HG03469 (cell line): ENCODE data around the gene OR2M2.

Experiments used
- ATAC-seq: cut with Tn5 transposase; IDR thresholded peaks from one replicate; pipeline ENCODE4 v1.9.1; 2021; ENCODE audit warnings: mild to moderate bottlenecking, moderate library complexity, moderate number of reproducible peaks; ENCODE audit not compliant: unreplicated experiment

The OR2M2 gene, protein sequence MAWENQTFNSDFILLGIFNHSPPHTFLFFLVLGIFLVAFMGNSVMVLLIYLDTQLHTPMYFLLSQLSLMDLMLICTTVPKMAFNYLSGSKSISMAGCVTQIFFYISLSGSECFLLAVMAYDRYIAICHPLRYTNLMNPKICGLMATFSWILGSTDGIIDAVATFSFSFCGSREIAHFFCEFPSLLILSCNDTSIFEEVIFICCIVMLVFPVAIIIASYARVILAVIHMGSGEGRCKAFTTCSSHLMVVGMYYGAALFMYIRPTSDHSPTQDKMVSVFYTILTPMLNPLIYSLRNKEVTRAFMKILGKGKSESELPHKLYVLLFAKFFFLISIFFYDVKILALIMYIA

DNA sequence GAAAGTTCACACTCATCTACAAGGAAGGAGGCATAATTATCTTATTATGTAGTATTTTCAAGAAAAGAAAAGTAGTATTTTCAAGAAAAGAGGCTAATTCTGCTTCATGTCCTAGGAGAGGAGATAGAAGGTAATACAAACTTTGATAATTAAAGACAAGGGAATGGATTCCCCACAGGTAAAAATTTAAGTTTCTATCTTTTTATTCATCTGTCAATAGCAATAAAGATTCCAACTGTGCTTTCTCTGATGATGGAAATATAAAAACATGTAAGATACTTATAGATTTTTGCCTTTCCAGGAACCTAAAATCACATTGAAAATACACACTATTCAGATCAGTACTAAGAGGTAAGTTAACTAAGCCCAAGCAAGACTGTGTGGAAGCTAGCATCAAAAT, at the start of gene OR2M2:
TSS of gene OR2M2 (plus strand) at position 301 of the 400 bp plus-strand sequence. CDS start 5,165 bp downstream, outside the sequence.
- ATAC-seq: no peak

DNA sequence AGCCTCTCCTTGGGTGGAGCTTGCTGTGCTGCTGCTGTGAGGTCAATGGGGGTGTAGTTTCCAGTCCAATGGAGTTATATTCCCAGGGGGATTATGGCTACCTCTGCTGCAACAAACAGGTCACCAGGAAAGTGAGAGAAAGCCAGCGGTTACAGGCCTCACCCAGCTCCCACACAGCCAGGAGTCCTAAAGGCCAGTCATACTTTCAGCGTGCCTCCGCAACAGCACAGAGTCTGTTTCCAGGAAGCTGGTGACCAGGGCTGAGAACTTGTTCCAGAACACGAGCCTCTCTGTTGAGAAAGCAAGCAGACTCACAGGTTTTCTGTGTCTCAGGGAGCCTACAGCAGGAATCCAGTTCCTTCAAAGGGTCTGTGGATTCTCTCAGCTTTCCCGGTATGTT, 47.0 kb upstream of the OR2M2 start:
- ATAC-seq: no peak

DNA sequence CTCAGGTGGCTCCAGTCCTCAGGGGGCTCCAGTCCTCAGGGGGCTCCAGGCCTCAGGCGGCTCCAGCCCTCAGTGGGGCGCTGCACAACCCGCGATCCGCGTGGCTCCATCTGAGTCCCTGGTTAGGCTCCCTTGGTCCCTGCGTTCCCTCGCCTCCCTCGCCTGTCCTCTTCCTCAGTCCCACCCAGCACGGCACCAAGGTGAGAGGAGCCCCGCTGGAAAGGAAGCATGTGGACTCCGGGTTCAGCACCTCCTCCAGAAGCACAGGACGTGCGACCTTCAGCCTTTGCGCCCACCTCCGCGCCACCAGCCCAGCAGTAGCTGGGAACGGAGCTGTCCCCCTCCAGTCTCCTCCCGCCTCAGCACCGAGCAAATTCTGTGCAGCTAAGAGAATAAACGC, 37.8 kb upstream of the OR2M2 start:
- no peak for ATAC-seq

DNA sequence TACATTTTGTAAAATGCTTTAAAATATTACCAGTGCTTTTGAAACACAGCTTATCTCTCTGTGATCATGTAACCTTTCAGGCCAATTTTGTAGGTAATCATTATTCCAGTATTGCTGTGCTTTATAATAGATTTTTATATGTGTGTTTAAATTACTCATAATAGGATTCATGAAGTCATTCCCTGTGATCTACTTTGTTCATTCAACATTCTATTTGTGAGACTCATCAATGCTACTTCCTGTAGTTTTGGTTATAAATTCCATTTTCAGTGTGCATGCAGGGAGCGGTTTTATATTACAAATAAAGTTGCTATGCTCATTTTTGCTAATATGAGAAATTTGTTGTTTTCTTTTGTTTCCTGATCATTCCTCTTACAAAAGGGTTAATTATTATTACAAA, 33.8 kb upstream of the OR2M2 start:
- ATAC-seq: no peak

DNA sequence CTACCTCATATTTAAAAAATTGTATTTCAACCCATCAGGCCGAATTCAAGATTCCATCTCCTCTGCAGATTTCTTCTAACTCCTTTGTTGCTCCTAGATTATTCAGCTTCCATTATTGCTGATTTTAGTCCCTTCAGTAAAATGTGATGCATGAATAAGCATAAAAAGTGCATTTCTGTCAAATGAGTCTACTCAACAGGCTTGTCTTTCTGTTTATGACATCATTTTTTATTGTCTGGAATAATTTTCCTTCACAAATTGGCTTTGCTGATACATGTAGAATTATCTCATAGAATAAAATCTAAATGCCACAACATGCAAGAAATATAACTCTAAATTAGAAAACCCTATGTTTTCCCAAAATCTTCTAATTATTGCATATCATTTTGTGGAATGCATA, 31.3 kb upstream of the OR2M2 start:
- ATAC-seq: no peak

DNA sequence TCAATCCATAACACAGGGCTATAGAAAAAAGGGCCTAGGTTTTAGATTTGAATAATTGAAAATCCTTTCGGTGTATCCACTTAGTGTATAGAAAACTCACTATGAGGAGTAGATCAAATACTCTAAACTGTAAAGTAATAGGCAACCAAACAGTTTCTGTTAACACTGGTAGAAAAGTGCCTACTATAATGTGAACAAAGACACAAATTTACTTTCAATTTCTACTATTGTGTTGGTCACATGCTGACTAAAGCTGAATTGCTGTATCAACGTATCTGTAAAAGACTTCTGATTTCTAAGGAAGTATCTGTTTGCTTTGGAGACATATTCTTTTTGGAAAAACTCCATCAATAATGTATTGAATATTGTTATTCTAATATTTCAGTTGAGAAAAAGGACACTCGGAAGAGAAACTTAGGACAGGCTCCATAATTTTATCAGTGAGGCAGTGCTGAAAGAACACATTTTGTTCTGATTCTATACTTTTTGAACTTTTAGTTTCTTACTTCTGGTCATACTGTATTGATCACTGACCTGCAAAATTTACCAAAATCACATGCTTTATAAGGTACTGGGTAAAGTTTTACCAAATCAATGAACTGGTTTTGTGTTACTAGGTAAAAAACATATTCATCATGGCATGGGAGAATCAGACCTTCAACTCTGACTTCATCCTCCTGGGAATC, 30.0 kb upstream of the OR2M2 start, which contains the start of gene OR2M5:
TSS of gene OR2M5 (plus strand) at position 636 of the 686 bp plus-strand sequence. CDS start at position 636, 0 bp downstream.
- no peak for ATAC-seq

DNA sequence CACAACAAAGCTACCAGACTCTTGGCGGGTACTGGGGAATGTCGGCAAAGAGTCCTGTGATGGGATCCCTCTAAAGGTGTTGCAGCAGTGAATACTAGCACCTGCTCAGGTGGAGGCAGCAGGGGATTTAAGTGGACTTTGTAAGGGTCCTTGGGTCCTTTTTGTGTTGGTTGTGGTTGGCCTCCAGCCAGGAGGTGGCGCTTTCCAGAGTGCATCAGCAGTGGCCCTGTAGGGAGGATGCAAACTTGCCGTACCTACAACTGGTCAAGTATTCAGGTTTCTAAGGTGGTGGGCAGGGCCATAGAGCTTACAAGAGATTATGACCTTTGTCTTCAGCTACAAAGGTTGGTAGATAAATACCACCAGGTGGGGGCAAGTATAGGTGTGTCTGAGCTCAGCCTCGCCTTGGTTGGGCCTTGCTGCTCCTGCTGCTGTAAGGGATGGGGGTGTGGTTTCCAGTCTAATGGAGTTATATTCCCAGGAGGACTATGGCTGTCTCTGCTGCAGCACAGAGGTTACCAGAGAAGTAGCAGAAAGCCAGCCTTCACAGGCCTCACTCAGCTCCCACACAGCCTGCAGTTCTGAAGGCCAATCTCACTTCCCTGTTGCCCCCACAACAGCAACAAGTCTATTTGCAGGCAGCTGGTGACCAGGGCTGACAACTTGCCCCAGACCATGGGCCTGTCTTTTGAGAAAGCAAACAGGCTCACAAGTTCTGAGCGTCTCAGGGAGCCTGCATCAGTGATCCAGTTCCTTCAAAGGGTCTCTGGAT, 22.4 kb upstream of the OR2M2 start:
- no peak for ATAC-seq

DNA sequence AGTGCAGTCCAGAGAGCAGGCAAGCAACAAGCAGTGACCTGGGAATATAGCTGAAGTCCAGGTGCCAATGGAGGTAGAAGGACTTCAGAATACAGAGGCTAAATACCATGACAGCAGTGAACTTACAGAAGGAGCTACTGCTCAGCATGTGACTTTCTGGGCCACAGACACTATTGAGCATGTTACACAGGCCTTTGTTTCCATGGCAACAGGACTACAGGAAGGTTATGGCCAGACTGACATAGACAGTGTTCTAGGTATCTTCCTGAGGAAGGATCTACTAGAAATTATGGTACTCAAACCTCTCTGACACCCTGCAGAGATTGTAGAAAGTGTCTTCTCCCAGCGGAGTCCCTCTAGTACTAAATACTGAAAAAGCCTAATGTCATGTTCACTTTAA, 18.7 kb upstream of the OR2M2 start:
- ATAC-seq: no peak

DNA sequence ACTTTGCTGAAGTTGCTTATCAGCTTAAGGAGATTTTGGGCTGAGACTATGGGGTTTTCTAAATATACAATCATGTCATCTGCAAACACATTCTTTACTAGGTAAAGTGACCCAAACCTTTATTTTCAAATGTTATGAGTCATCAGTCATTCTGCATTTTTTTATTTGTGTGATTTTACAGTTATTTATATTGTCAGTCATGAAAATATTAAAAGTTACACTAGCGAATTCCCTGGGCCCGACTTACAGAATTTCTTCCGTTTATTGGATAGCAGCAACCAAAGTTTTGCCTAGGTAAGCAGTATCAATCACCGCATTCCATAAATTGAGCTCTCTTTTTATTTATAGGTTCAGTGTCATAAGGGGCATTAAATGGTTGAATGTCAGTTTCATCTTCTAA, 15.9 kb upstream of the OR2M2 start:
- ATAC-seq: no peak

DNA sequence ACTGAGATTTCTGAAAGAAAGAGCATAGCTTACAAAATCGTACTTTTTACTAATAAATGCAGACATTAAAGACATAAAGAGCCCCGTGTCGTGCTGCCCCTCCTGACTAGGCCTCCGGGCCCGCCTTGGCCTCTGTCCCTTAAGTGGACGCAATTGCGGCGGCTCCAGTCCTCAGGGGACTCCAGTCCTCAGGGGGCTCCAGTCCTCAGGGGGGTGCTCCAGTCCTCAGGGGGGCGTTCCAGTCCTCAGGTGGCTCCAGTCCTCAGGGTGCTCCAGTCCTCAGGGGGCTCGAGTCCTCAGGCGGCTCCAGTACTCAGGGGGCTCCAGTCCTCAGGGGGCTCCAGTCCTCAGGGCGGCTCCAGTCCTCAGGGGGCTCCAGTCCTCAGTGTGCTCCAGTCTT, 10.6 kb upstream of the OR2M2 start:
- no peak for ATAC-seq

DNA sequence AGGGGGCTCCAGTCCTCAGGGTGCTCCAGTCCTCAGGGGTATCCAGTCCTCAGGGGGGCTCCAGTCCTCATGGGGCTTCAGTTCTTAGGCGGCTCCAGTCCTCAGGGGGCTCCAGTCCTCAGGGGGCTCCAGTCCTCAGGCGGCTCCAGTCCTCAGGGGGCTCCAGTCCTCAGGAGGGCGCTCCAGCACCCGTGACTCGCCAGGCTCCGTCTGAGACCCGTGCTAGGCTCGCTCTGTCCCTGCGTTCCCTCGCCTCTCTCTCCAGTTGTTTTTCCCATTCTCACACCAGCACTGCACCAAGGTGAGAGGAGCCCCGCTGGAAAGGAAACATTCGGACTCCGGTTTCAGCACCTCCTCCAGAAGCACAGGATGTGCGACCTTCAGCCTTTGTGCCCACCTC, 9.4 kb upstream of the OR2M2 start:
- no peak for ATAC-seq

DNA sequence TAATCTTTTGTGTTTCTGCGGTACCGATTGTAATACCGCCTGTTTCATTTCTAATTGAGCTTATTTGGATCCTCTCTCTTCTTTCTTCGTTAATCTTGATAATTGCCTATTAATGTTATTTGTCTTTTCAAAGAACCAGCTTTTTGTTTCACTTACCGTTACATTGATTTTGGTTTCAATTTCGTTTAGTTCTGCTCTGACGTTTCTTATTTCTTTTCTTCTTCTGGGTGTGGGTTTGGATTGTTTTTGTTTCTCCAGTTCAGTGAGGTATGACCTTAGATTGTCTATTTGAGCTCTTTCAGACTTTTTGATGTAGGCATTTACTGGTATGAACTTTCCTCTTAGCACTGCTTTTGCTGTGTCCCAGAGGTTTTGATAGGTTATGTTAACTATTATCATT, 9.4 kb downstream of the OR2M2 start:
- ATAC-seq: no peak

DNA sequence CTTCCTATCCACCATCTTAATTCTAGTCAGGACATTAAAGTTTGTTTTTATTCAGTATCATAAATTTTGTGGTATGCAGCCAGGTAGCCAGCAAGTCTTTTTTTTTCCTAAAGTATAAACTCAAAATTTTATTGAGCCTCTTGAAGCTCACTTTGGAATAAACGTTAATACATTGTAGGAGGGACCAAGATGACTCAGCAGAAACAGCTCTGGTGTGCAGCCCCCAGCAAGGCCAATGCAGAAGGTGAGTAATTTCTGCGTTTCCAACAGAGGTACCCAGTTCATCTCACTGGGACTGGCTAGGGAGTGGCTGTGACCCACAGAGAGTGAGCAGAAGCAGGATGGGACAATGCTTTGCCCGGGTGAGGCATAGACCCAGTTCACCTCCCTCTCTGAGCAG, 12.7 kb downstream of the OR2M2 start:
- no peak for ATAC-seq

DNA sequence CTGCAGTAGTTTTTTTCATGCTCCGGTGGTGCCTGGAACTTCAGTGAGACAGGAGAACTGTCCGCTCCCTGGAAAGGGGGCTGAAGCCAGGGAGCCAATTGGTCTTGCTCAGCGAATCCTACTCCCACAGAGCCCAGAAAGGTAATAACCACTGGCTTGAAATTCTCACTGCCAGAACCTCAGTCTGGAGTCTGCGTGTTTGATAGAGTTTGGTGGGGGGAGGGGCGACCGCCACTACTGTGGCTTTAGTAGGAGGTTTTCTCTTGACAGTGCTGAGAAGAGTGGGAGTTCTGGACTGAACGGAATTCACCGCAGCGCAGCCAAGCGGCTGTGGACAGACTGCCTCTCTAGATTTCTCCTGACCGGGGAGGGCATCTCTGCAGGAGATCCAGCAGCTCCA, 14.4 kb downstream of the OR2M2 start:
- ATAC-seq: no peak

DNA sequence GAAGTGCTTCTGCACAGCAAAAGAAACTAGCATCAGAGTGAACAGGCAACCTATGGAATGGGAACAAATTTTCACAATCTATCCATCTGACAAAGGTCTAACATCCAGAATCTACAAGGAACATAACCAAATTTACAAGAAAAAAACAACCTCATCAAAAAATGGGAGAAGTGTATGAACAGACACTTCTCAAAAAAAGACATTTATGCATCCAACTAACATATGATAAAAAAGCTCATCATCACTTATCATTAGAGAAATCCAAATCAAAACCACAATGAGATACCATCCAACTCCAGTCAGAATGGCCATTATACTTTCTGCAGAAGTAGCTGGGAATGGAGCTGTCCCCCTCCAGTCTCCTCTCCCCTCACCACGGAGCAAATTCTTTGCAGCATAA, 19.5 kb downstream of the OR2M2 start:
- no peak for ATAC-seq

DNA sequence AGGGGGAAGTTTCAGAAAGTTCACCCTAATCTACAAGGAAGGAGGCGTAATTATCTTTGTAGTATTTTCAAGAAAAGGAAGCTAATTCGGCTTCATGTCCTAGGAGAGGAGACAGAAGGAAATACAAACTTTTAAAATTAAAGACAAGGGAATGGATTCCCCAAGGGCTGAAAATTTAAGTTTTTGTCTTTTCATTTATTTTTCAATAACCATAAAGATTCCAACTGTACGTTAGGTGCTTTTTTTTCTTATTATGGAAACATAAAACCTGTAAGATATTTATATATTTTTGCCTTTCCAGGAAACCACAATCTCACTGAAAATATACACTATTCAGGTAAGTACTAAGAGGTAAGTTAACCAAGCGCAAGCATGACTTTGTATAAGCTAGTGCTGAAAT, 22.3 kb downstream of the OR2M2 start, which contains the start of gene OR2M3:
TSS of gene OR2M3 (plus strand) at position 301 of the 400 bp plus-strand sequence. CDS start 5,803 bp downstream, outside the sequence.
- no peak for ATAC-seq

DNA sequence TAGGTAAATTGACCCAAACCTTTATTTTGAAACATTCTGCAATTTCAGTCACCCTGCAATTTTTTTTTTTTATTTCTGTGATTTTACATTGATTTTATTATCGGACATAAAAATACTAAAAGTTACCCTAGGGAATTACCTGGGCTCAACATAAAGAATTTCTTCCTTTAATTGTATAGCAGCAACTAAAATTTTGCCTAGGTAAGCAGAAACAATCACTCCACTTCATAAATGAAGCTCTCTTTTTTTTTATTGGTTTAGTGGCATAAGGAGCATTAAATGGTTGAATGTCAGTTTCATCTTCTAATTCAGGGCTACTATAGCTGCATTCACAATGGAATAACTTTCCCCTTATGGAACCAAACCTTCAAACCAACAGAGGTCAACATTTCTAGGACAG, 41.3 kb downstream of the OR2M2 start:
- no peak for ATAC-seq

DNA sequence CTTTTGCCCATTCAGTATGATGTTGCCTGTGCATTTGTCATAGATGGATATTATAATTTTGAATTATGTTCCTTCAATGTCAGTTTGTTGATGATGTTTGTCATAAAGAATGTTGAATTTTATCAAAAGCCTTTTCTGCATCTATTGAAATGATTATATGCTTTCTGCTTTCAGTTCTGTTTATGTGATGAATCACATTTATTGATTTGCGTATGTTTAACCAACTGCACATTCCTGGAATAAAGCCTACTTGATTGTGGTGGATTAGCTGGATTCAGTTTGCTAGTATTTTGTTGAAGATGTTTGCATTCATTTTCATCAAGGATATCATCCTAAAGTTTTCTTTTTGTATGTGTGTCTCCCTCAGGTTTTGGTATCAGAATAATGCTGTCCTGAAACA, 50.9 kb downstream of the OR2M2 start:
- ATAC-seq: no peak

DNA sequence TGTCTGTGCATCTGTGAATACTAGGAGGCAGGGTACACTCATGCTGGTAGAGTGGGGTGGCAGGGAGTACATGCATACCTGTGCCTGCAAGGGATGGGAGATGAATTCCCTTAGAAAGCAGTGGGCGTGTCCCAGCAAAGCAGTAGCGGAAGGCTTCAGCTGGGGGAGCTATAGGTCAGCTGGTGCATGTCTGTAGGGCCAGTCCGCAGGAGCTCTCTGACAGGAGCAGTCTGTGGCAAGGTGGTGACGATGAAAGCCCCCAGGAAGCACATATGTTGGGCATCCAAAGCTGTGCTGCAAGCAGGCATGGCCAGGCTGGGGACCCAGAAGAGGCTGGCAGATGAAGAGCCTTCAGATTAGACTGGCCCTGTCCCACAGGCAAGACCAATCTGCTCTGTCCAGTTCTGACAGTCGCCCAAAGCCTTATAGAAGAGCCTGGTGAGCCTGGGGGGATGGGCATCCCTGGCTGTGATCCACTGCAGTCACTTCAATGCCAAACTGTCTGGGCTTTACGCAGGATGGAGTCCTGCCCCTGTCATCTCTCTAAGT, 54.8 kb downstream of the OR2M2 start:
- ATAC-seq: no peak
